ENCODE data around the gene NOD2.

DNA sequence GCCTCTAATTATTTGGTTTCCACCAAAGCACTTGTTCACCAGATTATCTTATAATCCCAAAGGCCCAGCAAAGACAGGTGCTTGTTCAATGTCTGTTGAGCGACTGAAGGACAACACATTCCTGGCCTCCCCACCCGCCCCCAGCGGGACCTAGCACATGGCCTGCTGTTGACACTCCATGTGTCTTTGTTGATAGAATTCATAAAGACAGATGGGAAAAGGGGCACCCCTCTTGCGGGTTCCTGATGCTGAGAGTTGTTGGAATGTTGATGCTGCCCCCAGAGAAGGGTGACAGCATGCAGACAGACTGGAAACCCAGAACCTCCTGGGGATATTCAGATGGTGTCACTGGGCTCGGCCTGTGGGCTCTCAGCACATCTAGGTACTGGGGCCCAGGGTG is 49.2 kb upstream of the NOD2 start:
- no peak for TF ChIP-seq POLR2A (IDR thresholded peaks at IDR 0.05)
- TF ChIP-seq, protein P1, sequence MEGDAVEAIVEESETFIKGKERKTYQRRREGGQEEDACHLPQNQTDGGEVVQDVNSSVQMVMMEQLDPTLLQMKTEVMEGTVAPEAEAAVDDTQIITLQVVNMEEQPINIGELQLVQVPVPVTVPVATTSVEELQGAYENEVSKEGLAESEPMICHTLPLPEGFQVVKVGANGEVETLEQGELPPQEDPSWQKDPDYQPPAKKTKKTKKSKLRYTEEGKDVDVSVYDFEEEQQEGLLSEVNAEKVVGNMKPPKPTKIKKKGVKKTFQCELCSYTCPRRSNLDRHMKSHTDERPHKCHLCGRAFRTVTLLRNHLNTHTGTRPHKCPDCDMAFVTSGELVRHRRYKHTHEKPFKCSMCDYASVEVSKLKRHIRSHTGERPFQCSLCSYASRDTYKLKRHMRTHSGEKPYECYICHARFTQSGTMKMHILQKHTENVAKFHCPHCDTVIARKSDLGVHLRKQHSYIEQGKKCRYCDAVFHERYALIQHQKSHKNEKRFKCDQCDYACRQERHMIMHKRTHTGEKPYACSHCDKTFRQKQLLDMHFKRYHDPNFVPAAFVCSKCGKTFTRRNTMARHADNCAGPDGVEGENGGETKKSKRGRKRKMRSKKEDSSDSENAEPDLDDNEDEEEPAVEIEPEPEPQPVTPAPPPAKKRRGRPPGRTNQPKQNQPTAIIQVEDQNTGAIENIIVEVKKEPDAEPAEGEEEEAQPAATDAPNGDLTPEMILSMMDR (IDR thresholded peaks at IDR 0.05): no peak
- no peak for TF ChIP-seq POLR2AphosphoS5 (IDR thresholded peaks at IDR 0.05)
- TF ChIP-seq EP300 (IDR thresholded peaks at IDR 0.05): no peak

All from upper lobe of left lung (tissue), 4 donors.